Peyer's patch (tissue), 4 donors: ENCODE results near the gene KCNMA1.

Experiments used
- CTCF ChIP-seq, 6 experiments: fragments of 450-650 bp in 4 of 6; fragments of 200-600 bp in 2 of 6; sonication (generic) in 1 of 6; IDR thresholded peaks; one replicate each; pipeline ENCODE4 v1.5.1; 2017 to 2019; ENCODE audit warnings: antibody characterized with exemption in 6 of 6, mild to moderate bottlenecking in 3 of 6, moderate library complexity in 1 of 6
- POLR2A ChIP-seq, 2 donors: fragments of 450-650 bp; IDR thresholded peaks; one replicate each; pipeline ENCODE4 v1.5.1; 2017; ENCODE audit warnings: antibody characterized with exemption in 2 of 2, mild to moderate bottlenecking in 2 of 2, moderate library complexity in 2 of 2

- TF ChIP-seq POLR2A (IDR thresholded peaks at IDR 0.05) (no peak), CTCF (IDR thresholded peaks at IDR 0.05) (no peak)
Measured at GRCh38 chr10:77433546-77433945, 204.1 kb downstream of the KCNMA1 start.
